Measurements from ENCODE around the gene REXO1.
A peak's percentile ranks its signal among the peaks of the same experiment; 100 is the strongest.

Gene REXO1

GRCh38 chr19:1828279-1829238 lies 19.7 kb downstream of the REXO1 start:
- no peak for DNase-seq

GRCh38 chr19:1827566-1828278 lies 20.6 kb downstream of the REXO1 start:
- no peak for DNase-seq

- DNase-seq, result no peak
Measured at GRCh38 chr19:1826557-1827521, 21.4 kb downstream of the REXO1 start.

- DNase-seq, result peak; percentile 64 to 70
Measured at GRCh38 chr19:1825909-1826556, 22.2 kb downstream of the REXO1 start.

- DNase-seq, result no peak
Measured at GRCh38 chr19:1824252-1824622, 24.0 kb downstream of the REXO1 start.

- no peak for DNase-seq
Measured at GRCh38 chr19:1823539-1824251, 24.6 kb downstream of the REXO1 start.

GRCh38 chr19:1823020-1823419 lies 25.3 kb downstream of the REXO1 start:
- no peak for DNase-seq

- no peak for DNase-seq
Measured at GRCh38 chr19:1822210-1822609, 26.1 kb downstream of the REXO1 start.

- DNase-seq, result no peak
Measured at GRCh38 chr19:1819341-1820255, 28.7 kb downstream of the REXO1 start.

- no peak for DNase-seq
Measured at GRCh38 chr19:1818549-1819195, 29.6 kb downstream of the REXO1 start.

- DNase-seq, result no peak
Measured at GRCh38 chr19:1817553-1818179, 30.6 kb downstream of the REXO1 start.

- no peak for DNase-seq
Measured at GRCh38 chr19:1816530-1817298, 31.6 kb downstream of the REXO1 start.

- DNase-seq, result no peak
Measured at GRCh38 chr19:1815605-1816529, 32.4 kb downstream of the REXO1 start.

- no peak for DNase-seq
Measured at GRCh38 chr19:1814833-1815604, 33.3 kb downstream of the REXO1 start.

- DNase-seq, result no peak
Measured at GRCh38 chr19:1814391-1814790, 33.9 kb downstream of the REXO1 start.

All from NCI-H2081 (cell line).